ENCODE data around the gene CALY.
"Not testable (repeated sequence)": the region's sequence is repeated elsewhere in the genome, so short reads cannot be mapped to it uniquely, and the experiment has no call there.

Gene CALY

GRCh38 chr10:133336577-133337369 is at the start of gene CALY:
TSS of gene CALY (minus strand) at chr10:133336896. CDS start at chr10:133328989, 7,907 bp downstream.
- DNase-seq (ENCODE audit: low read depth, low spot score) = no peak

- no peak for DNase-seq (ENCODE audit: low read depth, low spot score)
Observed at GRCh38 chr10:133385214-133385613, 48.5 kb upstream of the CALY start.

GRCh38 chr10:133384071-133384470 is 47.4 kb upstream of the CALY start:
- DNase-seq (ENCODE audit: low read depth, low spot score) = no peak

- no peak for DNase-seq (ENCODE audit: low read depth, low spot score)
Observed at GRCh38 chr10:133383551-133383950, 46.9 kb upstream of the CALY start.

GRCh38 chr10:133381036-133381435 is 44.3 kb upstream of the CALY start:
- DNase-seq (ENCODE audit: low read depth, low spot score) = no peak

GRCh38 chr10:133379801-133380666 is 43.3 kb upstream of the CALY start:
- no peak for DNase-seq (ENCODE audit: low read depth, low spot score)

GRCh38 chr10:133379152-133379800 is 42.6 kb upstream of the CALY start, which contains the start of gene PAOX:
TSS of gene PAOX (plus strand) at chr10:133379262. CDS start at chr10:133379317, 55 bp downstream.
- no peak for DNase-seq (ENCODE audit: low read depth, low spot score)

- DNase-seq (ENCODE audit: low read depth, low spot score) = no peak
Observed at GRCh38 chr10:133378251-133379096, 41.8 kb upstream of the CALY start.

GRCh38 chr10:133377818-133378250 is 41.1 kb upstream of the CALY start:
- DNase-seq (ENCODE audit: low read depth, low spot score) = no peak

- DNase-seq (ENCODE audit: low read depth, low spot score) = no peak
Observed at GRCh38 chr10:133377025-133377817, 40.5 kb upstream of the CALY start.

- not testable (repeated sequence) for DNase-seq (ENCODE audit: low read depth, low spot score)
Observed at GRCh38 chr10:133376183-133376582, 39.5 kb upstream of the CALY start.

GRCh38 chr10:133375357-133376115 is 38.8 kb upstream of the CALY start:
- DNase-seq (ENCODE audit: low read depth, low spot score) = no peak

- peak; percentile 45 for DNase-seq (ENCODE audit: low read depth, low spot score)
Observed at GRCh38 chr10:133373174-133374090, 36.7 kb upstream of the CALY start, which contains the start of gene ECHS1. TSS of gene ECHS1 (minus strand) at chr10:133373354. CDS start at chr10:133373333, 21 bp downstream.

- no peak for DNase-seq (ENCODE audit: low read depth, low spot score)
Observed at GRCh38 chr10:133372507-133372906, 35.8 kb upstream of the CALY start.

GRCh38 chr10:133370030-133370786 is 33.5 kb upstream of the CALY start:
- no peak for DNase-seq (ENCODE audit: low read depth, low spot score)

- no peak for DNase-seq (ENCODE audit: low read depth, low spot score)
Observed at GRCh38 chr10:133368153-133368552, 31.5 kb upstream of the CALY start.

- not testable (repeated sequence) for DNase-seq (ENCODE audit: low read depth, low spot score)
Observed at GRCh38 chr10:133367461-133367860, 30.8 kb upstream of the CALY start.
